Sciatic nerve (tissue), 2 donors: Measurements from ENCODE around the gene UNG. TPM values are rescaled to one million over a fixed set of nuclear protein-coding genes. Genes with fewer than 3 reads are reported as not detected.

Source experiments
- ATAC-seq: fragments of 200-7000 bp; cut with Tn5 transposase; one replicate; pipeline ENCODE4 v1.9.1; 2020; ENCODE audit warnings: mild to moderate bottlenecking, moderate library complexity
- DNase-seq: peaks from one replicate; pipeline ENCODE4 v3.0.0-alpha.2; 2020; ENCODE audit warnings: low spot score
- intact Hi-C: fragments of 100-400 bp; cut with DNase I; formaldehyde crosslinking; loops from one replicate; pipeline ENCODE4 v1.14.2; 2022
- total RNA-seq: library from RNA; stranded (reverse); fragmentation: NEBNext Ultra II Directional; extraction: Animal tissue kit (Norgen Biotek cat#: 25700); gene quantifications from one replicate; pipeline ENCODE4 v1.2.1, GENCODE V29; 2021
- donor health status: DM: no; HTN: no; CAD: no.
- donor health status: DM: no; HTN: no; CAD: no.

UNG gene
- total RNA-seq, 1 donor from 2014 or later = 15.9 TPM

GRCh38 chr12:109085590-109085989, 11.8 kb upstream of the UNG start:
- ATAC-seq (no peak), DNase-seq (no peak)
- intact Hi-C loops = no loop called here

- intact Hi-C loops = no loop called here
- no peak for DNase-seq
- no peak for ATAC-seq
Measured at GRCh38 chr12:109087250-109087649, 10.1 kb upstream of the UNG start.

DNA sequence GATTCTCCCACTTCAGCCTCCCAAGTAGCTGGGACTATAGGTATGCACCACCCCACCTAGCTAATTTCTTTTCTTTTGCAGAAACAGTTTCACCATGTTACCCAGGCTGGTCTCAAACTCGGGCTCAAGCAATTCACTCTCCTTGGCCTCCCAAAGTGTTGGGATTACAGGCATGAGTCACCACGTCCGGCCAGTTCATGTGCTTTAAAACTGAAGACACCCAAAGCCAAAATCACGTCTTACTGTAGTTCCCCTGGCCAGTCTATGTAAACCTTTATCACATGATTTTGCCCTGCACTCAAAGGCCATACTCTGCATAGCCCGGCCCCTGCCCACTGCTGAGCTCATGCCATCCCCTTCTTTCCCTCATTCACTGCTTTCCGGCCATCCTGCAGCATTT, 8.6 kb upstream of the UNG start:
- ATAC-seq = no peak
- DNase-seq = no peak
- intact Hi-C loops = no loop called here

DNA sequence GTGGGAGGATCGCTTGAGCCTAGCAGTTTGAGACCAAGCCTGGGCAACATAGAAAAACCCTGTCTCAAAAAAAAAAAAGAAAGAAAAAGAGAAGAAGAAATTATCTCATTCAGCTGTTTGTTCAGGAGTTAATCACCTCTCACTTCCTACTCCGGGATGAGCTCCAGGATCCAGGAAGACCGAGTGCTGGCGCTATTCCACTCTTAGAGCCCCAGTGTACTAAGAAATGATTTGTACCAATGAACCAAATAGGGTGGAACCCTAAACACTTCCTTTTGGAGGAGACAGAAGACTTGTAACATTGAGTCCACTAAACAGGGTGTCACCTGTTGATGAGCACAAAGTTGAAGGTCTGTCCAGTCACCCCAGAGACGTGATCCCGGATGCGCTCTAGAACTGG, 7.7 kb upstream of the UNG start:
- ATAC-seq = no peak
- no peak for DNase-seq
- intact Hi-C loops = no loop called here

- DNase-seq (no peak), ATAC-seq (no peak)
- intact Hi-C loops = no loop called here
Measured at GRCh38 chr12:109092497-109093021, 4.8 kb upstream of the UNG start.

GRCh38 chr12:109093022-109093918, 4.1 kb upstream of the UNG start, which contains the start of gene ALKBH2:
ALKBH2 (minus strand) TSS chr12:109093472; CDS start chr12:109092786, 686 bp downstream.
- intact Hi-C loops = no loop called here
- DNase-seq (peak; percentile 95), ATAC-seq (peak; percentile 87)

GRCh38 chr12:109097140-109097434, 310 bp upstream of the UNG start:
- no peak for DNase-seq
- intact Hi-C loops = no loop called here
- no peak for ATAC-seq

GRCh38 chr12:109098183-109098604, 797 bp downstream of the UNG start:
- intact Hi-C loops = no loop called here
- DNase-seq = no peak
- peak; percentile 70 for ATAC-seq

DNA sequence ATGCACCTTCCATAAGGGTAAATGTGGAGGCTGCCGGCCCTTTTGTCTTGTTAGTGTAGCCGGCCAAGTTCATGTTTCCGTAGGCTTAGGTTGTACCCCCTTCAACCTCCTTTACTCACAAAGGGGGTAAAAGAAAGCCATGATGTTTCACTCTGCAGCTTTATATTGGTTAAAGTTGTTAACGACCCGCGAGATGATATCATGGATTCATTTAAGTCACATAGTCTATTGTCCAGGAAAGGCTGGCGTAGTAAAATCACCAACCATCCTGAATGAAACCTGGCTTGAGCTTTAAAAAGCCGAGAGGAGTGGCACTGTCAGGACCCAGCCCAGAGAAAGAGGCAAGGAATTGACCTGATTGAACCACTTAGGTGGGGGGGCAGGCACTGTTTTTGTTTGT, 1.3 kb downstream of the UNG start:
- DNase-seq (no peak), ATAC-seq (no peak)
- intact Hi-C loops = no loop called here

DNA sequence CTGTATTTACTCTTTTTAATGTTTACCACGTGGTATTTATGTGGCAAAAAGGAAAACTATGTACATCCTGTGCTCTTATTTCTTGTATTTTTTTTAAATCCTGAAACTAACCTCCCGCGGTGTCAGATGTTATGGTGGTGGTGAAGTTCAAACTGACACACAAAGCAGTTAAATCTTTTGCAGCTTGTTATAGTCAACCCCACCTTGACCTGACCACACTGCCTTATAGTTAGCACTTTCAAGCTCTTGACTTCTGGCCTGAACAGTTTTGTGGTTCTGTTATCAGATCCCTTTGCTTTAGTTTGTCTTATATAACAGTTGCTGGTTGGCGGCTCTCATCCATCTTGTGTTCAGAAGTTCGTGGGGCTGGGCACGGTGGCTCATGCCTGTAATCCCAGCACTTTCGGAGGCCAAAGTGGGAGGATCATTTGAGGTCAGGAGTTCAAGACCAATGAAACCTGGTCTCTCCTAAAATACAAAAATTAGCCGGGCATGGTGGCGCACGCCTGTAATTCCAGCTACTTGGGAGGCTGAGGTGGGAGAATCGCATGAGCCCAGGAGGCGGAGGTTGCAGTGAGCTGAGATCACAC, 2.1 kb downstream of the UNG start:
- ATAC-seq (no peak), DNase-seq (no peak)
- intact Hi-C loops = no loop called here

GRCh38 chr12:109100741-109101140, 3.3 kb downstream of the UNG start:
- no peak for ATAC-seq
- intact Hi-C loops = no loop called here
- no peak for DNase-seq

- ATAC-seq (no peak), DNase-seq (no peak)
- intact Hi-C loops = no loop called here
Measured at GRCh38 chr12:109102491-109102890, 5.1 kb downstream of the UNG start.

- no peak for DNase-seq
- intact Hi-C loops = no loop called here
- no peak for ATAC-seq
Measured at GRCh38 chr12:109105176-109105575, 7.8 kb downstream of the UNG start.

- intact Hi-C loops = no loop called here
- DNase-seq = no peak
- no peak for ATAC-seq
Measured at GRCh38 chr12:109109746-109110350, 12.5 kb downstream of the UNG start.

GRCh38 chr12:109110988-109111495, 13.6 kb downstream of the UNG start:
- ATAC-seq = peak; percentile 96
- intact Hi-C loops = no loop called here
- DNase-seq = peak; percentile 96

GRCh38 chr12:109112720-109113465, 15.5 kb downstream of the UNG start:
- DNase-seq (peak; percentile 30), ATAC-seq (no peak)
- intact Hi-C loops = no loop called here

- DNase-seq (no peak), ATAC-seq (no peak)
- intact Hi-C loops = no loop called here
Measured at GRCh38 chr12:109113661-109114321, 16.4 kb downstream of the UNG start.

GRCh38 chr12:109114644-109115043, 17.2 kb downstream of the UNG start:
- DNase-seq (no peak), ATAC-seq (no peak)
- intact Hi-C loops = no loop called here

DNA sequence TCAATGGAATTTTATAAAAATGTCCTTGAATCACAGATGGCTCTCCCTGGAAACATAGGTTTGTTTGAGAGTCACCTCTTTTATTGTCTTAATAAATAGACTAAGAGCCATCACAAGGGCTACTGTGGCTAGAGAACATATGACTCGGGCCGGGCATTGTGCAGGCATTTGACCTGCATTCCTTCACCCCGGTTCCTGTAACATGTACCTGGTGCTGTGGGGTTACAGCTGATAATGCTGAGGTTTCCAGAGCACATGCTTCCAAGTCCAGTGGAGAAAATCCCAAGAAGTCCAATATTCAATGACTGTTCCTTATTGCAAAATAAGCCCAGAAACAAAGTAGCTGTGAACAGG, 18.0 kb downstream of the UNG start:
- DNase-seq = peak; percentile 47
- intact Hi-C loops = no loop called here
- no peak for ATAC-seq
